Uterus (tissue), 2 donors: Measurements from ENCODE around the gene LAMA1.

Experiments
- CTCF ChIP-seq, 4 experiments: fragments of 200-600 bp in 2 of 4; fragments of 450-650 bp in 2 of 4; sonication (generic) in 2 of 4; IDR thresholded peaks; one replicate each; pipeline ENCODE4 v1.5.1; 2016 to 2019; ENCODE audit warnings: antibody characterized with exemption in 4 of 4, mild to moderate bottlenecking in 2 of 4, moderate library complexity in 1 of 4
- POLR2A ChIP-seq, 2 donors: fragments of 450-650 bp; IDR thresholded peaks; one replicate each; pipeline ENCODE4 v1.6.1; 2016; ENCODE audit warnings: antibody characterized with exemption in 2 of 2, mild to moderate bottlenecking in 1 of 2, moderate library complexity in 1 of 2

- no peak for TF ChIP-seq CTCF (IDR thresholded peaks at IDR 0.05)
- TF ChIP-seq POLR2A (IDR thresholded peaks at IDR 0.05), result no peak
Measured at GRCh38 chr18:6992761-6993160, 124.8 kb downstream of the LAMA1 start.
